Astrocyte of the spinal cord (primary cell): ENCODE results near the gene BRME1.

Experiments
- DNase-seq: peaks from one replicate; pipeline ENCODE4 v3.0.0; 2011; ENCODE audit warnings: low read depth, low spot score
- H3K4me3 ChIP-seq: 2 replicates; pipeline ENCODE4 v1.5.1; 2011; ENCODE audit warnings: low read depth, mild to moderate bottlenecking, low read length, moderate library complexity
- in situ Hi-C: cut with HindIII; loops from 2 replicates; pipeline ENCODE4 v1.10.0; 2017; ENCODE audit warnings: low sequenced_read_pairs
- TF ChIP-seq, protein P1 (sequence below): IDR thresholded peaks from 2 replicates; pipeline ENCODE4 v1.5.1; 2012; ENCODE audit warnings: low read depth, mild to moderate bottlenecking, low read length, inconsistent platforms

The BRME1 gene

DNA sequence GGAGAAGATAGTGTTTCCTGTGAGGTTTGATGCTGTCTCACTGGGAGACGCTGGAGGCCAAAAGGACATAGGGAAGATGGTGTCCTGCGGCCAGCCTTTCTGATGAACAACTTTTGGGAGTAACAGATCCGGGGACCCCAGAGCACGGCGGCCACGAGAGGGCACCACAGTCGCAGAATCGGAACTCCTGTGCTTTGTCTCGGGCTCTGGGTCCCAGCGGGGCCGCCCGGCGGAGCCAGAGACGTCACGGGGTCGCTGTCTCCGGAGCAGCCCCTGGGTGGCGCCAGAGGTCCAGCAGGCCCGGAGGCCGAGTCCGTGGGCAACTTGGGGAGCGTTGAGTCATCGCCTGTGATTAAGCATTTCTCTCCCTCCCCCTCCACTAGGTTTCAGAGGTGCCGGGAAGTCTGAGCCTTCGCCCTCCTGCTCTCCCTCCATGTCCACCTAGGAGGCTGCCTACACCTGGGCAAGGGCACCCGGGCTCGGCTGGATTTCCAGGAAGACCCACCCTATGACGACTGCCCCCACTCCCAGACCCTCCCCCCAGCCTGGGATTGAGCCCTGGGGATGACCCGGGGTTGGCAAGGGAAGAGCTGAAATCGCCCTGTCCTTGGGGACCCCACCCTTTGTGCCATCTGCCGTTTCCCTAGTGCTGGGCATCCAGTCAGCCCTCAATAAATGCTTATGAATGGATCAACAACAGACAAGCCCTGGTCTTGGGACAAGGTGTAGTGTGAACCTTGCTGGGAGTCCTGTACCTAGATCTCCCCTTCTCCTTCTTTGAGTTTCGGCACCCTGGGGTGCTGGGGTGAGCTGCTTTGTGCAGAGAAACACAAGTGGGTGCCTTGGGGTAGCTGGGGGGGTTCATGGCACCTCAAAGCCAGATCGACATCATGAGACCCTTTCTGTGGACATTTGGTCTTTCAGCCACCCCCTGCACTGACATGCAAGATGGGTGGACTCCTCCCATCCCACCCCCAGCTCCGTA lies 25.6 kb downstream of the BRME1 start:
- in situ Hi-C loops, result loop anchor here (25.0 kb wide), 1 partner anchor 207 kb away; the partner anchor contains the start of genes C19orf67 and SAMD1
- peak; percentile 94 for DNase-seq
- TF ChIP-seq, protein P1, sequence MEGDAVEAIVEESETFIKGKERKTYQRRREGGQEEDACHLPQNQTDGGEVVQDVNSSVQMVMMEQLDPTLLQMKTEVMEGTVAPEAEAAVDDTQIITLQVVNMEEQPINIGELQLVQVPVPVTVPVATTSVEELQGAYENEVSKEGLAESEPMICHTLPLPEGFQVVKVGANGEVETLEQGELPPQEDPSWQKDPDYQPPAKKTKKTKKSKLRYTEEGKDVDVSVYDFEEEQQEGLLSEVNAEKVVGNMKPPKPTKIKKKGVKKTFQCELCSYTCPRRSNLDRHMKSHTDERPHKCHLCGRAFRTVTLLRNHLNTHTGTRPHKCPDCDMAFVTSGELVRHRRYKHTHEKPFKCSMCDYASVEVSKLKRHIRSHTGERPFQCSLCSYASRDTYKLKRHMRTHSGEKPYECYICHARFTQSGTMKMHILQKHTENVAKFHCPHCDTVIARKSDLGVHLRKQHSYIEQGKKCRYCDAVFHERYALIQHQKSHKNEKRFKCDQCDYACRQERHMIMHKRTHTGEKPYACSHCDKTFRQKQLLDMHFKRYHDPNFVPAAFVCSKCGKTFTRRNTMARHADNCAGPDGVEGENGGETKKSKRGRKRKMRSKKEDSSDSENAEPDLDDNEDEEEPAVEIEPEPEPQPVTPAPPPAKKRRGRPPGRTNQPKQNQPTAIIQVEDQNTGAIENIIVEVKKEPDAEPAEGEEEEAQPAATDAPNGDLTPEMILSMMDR, result peak; percentile 98
- peak overlapping the region; percentile 3 for H3K4me3 ChIP-seq

DNA sequence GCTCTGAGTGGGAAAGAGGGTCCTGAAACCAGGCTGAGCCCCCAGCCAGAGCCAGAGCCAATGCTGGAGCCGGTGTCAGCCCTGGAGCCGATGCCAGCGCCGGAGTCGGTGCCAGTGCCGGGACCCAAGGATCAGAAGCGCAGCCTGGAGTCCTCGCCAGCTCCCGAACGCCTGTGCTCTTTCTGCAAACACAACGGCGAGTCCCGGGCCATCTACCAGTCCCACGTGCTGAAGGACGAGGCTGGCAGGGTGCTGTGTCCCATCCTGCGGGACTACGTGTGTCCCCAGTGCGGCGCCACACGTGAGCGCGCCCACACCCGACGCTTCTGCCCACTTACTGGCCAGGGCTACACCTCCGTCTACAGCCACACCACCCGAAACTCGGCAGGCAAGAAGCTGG lies 28.6 kb downstream of the BRME1 start:
- in situ Hi-C loops, result loop anchor here (25.0 kb wide), 1 partner anchor 210 kb away; the partner anchor contains the start of genes C19orf67 and SAMD1

DNA sequence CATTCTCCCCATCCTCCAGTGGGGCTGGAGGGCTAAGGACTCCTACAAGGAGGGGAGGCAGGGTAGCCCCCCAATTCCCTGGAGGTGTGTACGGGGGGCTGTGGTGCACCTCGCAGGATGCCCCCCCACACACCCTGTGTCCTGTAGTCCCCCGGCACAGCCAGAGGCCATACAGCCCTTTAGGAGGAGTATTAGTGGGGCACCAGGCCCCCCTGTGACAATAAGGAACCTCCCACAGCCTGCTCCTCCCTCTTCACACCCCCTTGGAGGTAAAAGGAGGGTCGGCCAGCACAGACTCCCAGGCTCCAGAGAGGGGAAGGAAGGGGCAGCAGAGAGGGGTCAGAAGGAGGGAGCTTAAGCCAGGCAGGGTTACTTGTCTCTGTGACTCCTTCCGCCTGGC lies 29.1 kb downstream of the BRME1 start, which contains the start of gene NANOS3:
TSS of gene NANOS3 (plus strand) at position 301 of the 400 bp plus-strand sequence. CDS start 115 bp downstream, outside the sequence.
- DNase-seq, result no peak
- in situ Hi-C loops, result loop anchor here (25.0 kb wide), 1 partner anchor 210 kb away; the partner anchor contains the start of genes C19orf67 and SAMD1
- TF ChIP-seq, protein P1, result no peak
- no peak within 1 kb of the TSS for H3K4me3 ChIP-seq

More for the DNA sequence above, 28.6 kb downstream of the BRME1 start:
- no peak for DNase-seq
- TF ChIP-seq, protein P1, result no peak
- no peak overlapping the region for H3K4me3 ChIP-seq

DNA sequence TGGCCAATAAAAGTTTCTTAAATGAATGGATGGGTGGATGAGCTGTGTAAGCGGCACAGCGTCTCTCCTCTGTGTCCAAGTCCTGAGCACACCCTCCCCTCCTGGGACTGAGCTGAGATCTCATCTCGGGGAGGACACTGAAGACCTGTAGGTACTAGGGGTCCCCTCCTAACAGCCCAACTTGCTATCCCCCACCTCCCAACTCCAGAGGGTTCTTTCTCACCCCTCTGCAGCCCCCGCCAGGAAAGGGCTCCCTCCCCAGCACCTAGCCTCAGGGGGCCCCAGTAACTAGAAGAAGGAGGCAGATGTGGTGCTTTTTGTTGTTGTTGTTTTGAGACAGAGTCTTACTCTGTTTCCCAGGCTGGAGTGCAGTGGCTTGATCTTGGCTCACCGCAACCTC lies 30.1 kb downstream of the BRME1 start:
- TF ChIP-seq, protein P1, result no peak
- in situ Hi-C loops, result loop anchor here (25.0 kb wide), 1 partner anchor 211 kb away; the partner anchor contains the start of genes C19orf67 and SAMD1
- no peak overlapping the region for H3K4me3 ChIP-seq
- DNase-seq, result no peak

DNA sequence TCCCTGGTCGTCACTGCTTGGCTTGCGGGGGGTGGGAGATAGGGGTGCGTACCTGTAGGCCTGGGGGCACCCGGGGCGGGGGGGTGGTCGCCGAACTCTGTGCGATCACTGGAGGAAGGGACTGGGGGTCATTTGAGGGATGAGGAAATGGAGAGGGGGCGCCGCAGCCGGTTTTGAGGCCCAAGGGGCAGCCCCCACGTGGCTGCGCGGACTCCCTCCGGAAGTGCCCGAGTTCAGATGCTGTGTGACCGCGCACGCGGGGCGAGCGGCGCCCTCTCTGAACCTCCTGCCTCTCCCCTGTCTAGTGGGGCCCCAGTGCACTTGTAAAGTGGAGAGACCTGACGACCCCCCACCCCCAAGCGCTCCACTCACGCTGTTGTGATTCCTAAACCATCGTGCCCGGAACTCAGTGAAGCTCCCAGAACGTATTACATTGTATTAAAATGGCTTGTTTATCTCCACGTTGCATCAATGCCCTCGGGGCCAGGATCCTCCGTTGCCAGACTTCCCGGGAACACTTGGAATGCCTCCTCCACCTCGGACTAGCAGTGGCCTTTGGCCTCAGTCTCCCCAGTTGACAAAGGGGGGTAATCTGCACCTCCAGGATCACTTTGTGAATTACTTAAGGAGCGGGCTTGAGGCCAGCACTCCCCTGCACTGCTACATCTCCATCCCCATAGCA lies 31.9 kb downstream of the BRME1 start:
- TF ChIP-seq, protein P1, result no peak
- no peak for DNase-seq
- in situ Hi-C loops, result no loop called here
- no peak overlapping the region for H3K4me3 ChIP-seq

DNA sequence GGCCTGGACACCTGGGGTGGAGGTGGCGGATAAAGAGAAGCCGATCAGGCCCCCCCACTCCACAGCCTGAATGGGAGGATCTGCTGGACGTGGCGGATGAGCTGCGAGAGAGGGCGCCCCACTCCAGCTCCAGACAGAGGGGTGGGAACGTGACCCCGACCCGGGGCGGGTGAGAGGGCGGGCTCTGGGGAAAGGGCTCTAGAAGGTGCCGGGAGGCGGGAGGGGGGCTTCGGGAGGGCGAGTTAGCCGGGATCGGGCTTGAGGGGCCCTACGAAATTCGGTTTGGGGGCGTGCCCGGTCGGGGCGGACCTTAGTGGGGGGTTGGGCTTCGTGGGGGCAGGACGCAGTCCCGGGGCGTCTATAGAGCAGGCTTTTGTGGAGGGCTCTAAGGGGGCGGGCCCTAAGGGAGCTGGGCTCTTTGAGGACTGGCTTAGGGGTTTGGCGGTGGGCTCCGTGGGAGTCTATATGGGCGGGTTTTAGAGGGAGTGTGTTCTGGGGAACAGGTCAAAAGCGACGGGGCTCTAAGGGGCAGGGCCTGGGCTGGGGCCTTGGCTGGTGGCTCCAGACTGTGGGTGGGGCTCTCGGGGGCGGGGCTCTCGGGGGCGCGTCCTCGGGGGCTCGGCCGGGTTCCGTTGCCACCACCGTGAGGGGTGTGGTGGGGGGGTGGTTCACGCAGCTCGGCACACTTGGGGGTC lies 33.1 kb downstream of the BRME1 start:
- TF ChIP-seq, protein P1, result peak; percentile 35
- H3K4me3 ChIP-seq, result peak overlapping the region; percentile 27
- DNase-seq, result no peak
- in situ Hi-C loops, result no loop called here
